Endothelial cell of umbilical vein (primary cell): ENCODE data around the gene RINL. TPM values are rescaled to one million over a fixed set of nuclear protein-coding genes. Genes with fewer than 3 reads are reported as not detected.

Experiments used
- BruUV-seq: library from RNA; stranded (reverse); fragments of 400-500 nt; replicated peaks from 2 replicates; lab custom pipeline; 2021; lab: Mats Ljungman, UMichigan
- CTCF ChIA-PET: fragments of 300-600, 350-600 bp; sonication (Branson Sonifier 250); formaldehyde crosslinking; loops from one replicate; lab custom pipeline; 2021; ENCODE audit warnings: antibody characterized with exemption, inconsistent platforms; lab: Charles Lee
- POLR2A ChIA-PET: fragments of 300-600, 350-600 bp; sonication (Branson Sonifier 250); formaldehyde crosslinking; loops from one replicate; lab custom pipeline; 2021; ENCODE audit warnings: antibody characterized with exemption, inconsistent platforms; lab: Charles Lee
- DNase-seq: peaks from one replicate; pipeline ENCODE4 v3.0.0-alpha.2; 2011; ENCODE audit warnings: low read depth, low spot score
- FAIRE-seq: peaks from 2 replicates; lab custom pipeline; 2011; peaks lifted over from hg19 to GRCh38; lab: Jason Lieb, UNC
- H2AFZ ChIP-seq: 2 replicates; pipeline ENCODE4 v1.6.0; 2012; ENCODE audit warnings: low read depth, low read length, control low read depth, inconsistent platforms
- H3K27ac ChIP-seq: 2 replicates; pipeline ENCODE4 v1.5.1; 2011; ENCODE audit warnings: low read depth, mild to moderate bottlenecking, control low read depth, low read length, moderate library complexity; ENCODE audit not compliant: insufficient read depth
- H3K27me3 ChIP-seq, 2 experiments: 2 replicates each; pipeline versions ENCODE4 v1.6.0 to v1.6.1; 2011; ENCODE audit warnings: low read length in 2 of 2, mixed read lengths in 1 of 2; ENCODE audit not compliant: control insufficient read depth in 2 of 2, insufficient read depth in 2 of 2
- H3K36me3 ChIP-seq, 2 experiments: 2 replicates in 1 of 2; 3 replicates in 1 of 2; pipeline ENCODE4 v1.5.1; 2011; ENCODE audit warnings: low read length in 2 of 2, mild to moderate bottlenecking in 1 of 2, moderate library complexity in 1 of 2; ENCODE audit not compliant: control insufficient read depth in 2 of 2, insufficient read depth in 2 of 2; ENCODE audit errors: extremely low read depth in 1 of 2
- H3K4me1 ChIP-seq: 3 replicates; pipeline ENCODE4 v1.5.1; 2011; ENCODE audit warnings: mild to moderate bottlenecking, low read length; ENCODE audit not compliant: control insufficient read depth, insufficient read depth; ENCODE audit errors: extremely low read depth
- H3K4me2 ChIP-seq: 2 replicates; pipeline ENCODE4 v1.6.1; 2011; ENCODE audit warnings: low read length, control low read depth, mixed read lengths; ENCODE audit not compliant: insufficient read depth
- H3K4me3 ChIP-seq, 3 experiments: fragments of 200-600 bp in 1 of 3; sonication (generic), shearing (Covaris generic) in 1 of 3; replicated peaks in 1 of 3; 2 replicates each; pipeline ENCODE4 v1.5.1; 2011 to 2016; ENCODE audit warnings: control low read depth in 3 of 3, low read length in 3 of 3, mild to moderate bottlenecking in 2 of 3, inconsistent platforms in 1 of 3, low read depth in 1 of 3, moderate library complexity in 1 of 3; ENCODE audit not compliant: insufficient read depth in 1 of 3
- H3K79me2 ChIP-seq: 2 replicates; pipeline ENCODE4 v1.6.0; 2012; ENCODE audit warnings: low read length, inconsistent platforms; ENCODE audit not compliant: control insufficient read depth, insufficient read depth
- H3K9ac ChIP-seq: replicated peaks from 2 replicates; pipeline ENCODE3; 2011; ENCODE audit warnings: low read length, control low read depth; ENCODE audit not compliant: insufficient read depth; ENCODE audit errors: extremely low read depth
- H3K9me1 ChIP-seq: replicated peaks from 3 replicates; pipeline ENCODE4 v1.6.0; 2011; ENCODE audit warnings: mild to moderate bottlenecking, low read length; ENCODE audit not compliant: control insufficient read depth, insufficient read depth; ENCODE audit errors: extremely low read depth
- H3K9me3 ChIP-seq: replicated peaks from 2 replicates; pipeline ENCODE4 v1.5.1; 2012; ENCODE audit warnings: low read length, inconsistent platforms; ENCODE audit not compliant: control insufficient read depth, insufficient read depth
- H4K20me1 ChIP-seq: replicated peaks from 2 replicates; pipeline ENCODE3; 2011; ENCODE audit warnings: mild to moderate bottlenecking, low read length; ENCODE audit not compliant: control insufficient read depth, insufficient read depth; ENCODE audit errors: extremely low read depth
- CTCF ChIP-seq, 2 donors: IDR thresholded peaks; 1 replicate in 1 of 2; 2 replicates in 1 of 2; pipeline ENCODE4 v1.5.1; 2011; ENCODE audit warnings: low read length in 2 of 2, mild to moderate bottlenecking in 2 of 2, moderate library complexity in 2 of 2, control low read depth in 1 of 2, inconsistent platforms in 1 of 2, low read depth in 1 of 2; ENCODE audit not compliant: insufficient read depth in 1 of 2; ENCODE audit errors: extremely low read depth in 1 of 2
- EZH2 ChIP-seq: IDR thresholded peaks from 2 replicates; pipeline ENCODE4 v1.6.1; 2012; ENCODE audit warnings: borderline replicate concordance, low read depth, mild to moderate bottlenecking, moderate library complexity, low read length, inconsistent platforms; ENCODE audit not compliant: severe bottlenecking
- FOS ChIP-seq: IDR thresholded peaks from 2 replicates; pipeline ENCODE4 v1.6.1; 2011; ENCODE audit warnings: mild to moderate bottlenecking, low read length, moderate library complexity, borderline replicate concordance; ENCODE audit not compliant: insufficient read depth
- GATA2 ChIP-seq: IDR thresholded peaks from 2 replicates; pipeline ENCODE4 v1.7.0; 2011; ENCODE audit warnings: low read depth, mild to moderate bottlenecking, moderate library complexity, mixed read lengths, low read length; ENCODE audit not compliant: insufficient read length, insufficient read depth
- JUN ChIP-seq: IDR thresholded peaks from 2 replicates; pipeline ENCODE4 v1.6.1; 2011; ENCODE audit warnings: borderline replicate concordance, low read depth; ENCODE audit not compliant: insufficient read length, insufficient read depth
- MAX ChIP-seq: IDR thresholded peaks from 2 replicates; pipeline ENCODE4 v1.6.1; 2011; ENCODE audit not compliant: insufficient read depth, insufficient read length
- MYC ChIP-seq: IDR thresholded peaks from one replicate; pipeline ENCODE4 v1.6.1; 2011; ENCODE audit warnings: mild to moderate bottlenecking, low read depth, low read length
- POLR2A ChIP-seq: IDR thresholded peaks from 2 replicates; pipeline ENCODE4 v1.6.1; 2012; ENCODE audit warnings: low read depth, mild to moderate bottlenecking, control low read depth, low read length
- POLR2AphosphoS5 ChIP-seq: IDR thresholded peaks from 2 replicates; pipeline ENCODE4 v1.6.1; 2012; ENCODE audit warnings: low read depth, mild to moderate bottlenecking, control low read depth, low read length, moderate library complexity; ENCODE audit not compliant: insufficient read depth
- dilution Hi-C: fragments of 300-500 bp; cut with MboI; formaldehyde crosslinking; loops from one replicate; pipeline ENCODE4 v1.15.0; 2019; ENCODE audit warnings: low sequenced_read_pairs; ENCODE audit not compliant: extremely low pct_ligation_motif_present
- intact Hi-C: fragments of 100-400 bp; cut with micrococcal nuclease; formaldehyde crosslinking; loops from one replicate; pipeline ENCODE4 v1.10.0; 2022
- polyA plus RNA-seq, 4 experiments: library from polyadenylated mRNA; depleted of rRNA in 3 of 4; stranded (reverse) in 3 of 4; unstranded in 1 of 4; fragments of >200 nt; gene quantifications; 2 replicates each; pipeline versions ENCODE4 v1.2.1 to v1.2.3, GENCODE V29; 2011 to 2012; ENCODE audit warnings: missing spikeins in 1 of 4
- total RNA-seq: library from RNA; stranded (reverse); gene quantifications from 2 replicates; pipeline ENCODE4 v1.2.3, GENCODE V29; 2021

The RINL gene
- total and polyA plus RNA-seq, 2 donors (not counting 3 experiments of a cell fraction or from before 2014, with no cell fraction given): 5.3 to 10.1 TPM

GRCh38 chr19:38883286-38883685 lies 5.2 kb upstream of the RINL start:
- Histone ChIP-seq H3K79me2 (no peaks in the 10 kb centered on the region), H3K4me1 (peaks cover 4% of the 10 kb centered on the region), H3K9ac (no peak overlapping the region), H2AFZ (no peak overlapping the region), H3K9me3 (no peaks in the 10 kb centered on the region), H3K27me3 (no peaks in the 10 kb centered on the region), H3K27ac (no peak overlapping the region), H3K4me3 (no peak overlapping the region), H3K9me1 (no peaks in the 10 kb centered on the region), H4K20me1 (no peaks in the 10 kb centered on the region), H3K4me2 (no peak overlapping the region), H3K36me3 (peaks cover 0 to 9% of the 10 kb centered on the region in 2 experiments)
- intact Hi-C loops: no loop called here
- dilution Hi-C loops: no loop called here
- BruUV-seq: no TSS peak
- DNase-seq: no peak
- FAIRE-seq: no peak
- ChIA-PET CTCF (no interaction called here), POLR2A (no interaction called here)
- TF ChIP-seq EZH2 (no peak), CTCF (IDR thresholded peaks at IDR 0.05; ENCODE audit: extremely low read depth in 1 of 2, insufficient read depth in 1 of 2, low read depth in 1 of 2, low read length in 2 of 2) (no peak), POLR2A (no peak), MYC (no peak), JUN (no peak), MAX (no peak), POLR2AphosphoS5 (no peak), GATA2 (no peak), FOS (no peak)
